ENCODE results near the gene CDC42EP4.

Gene CDC42EP4

DNA sequence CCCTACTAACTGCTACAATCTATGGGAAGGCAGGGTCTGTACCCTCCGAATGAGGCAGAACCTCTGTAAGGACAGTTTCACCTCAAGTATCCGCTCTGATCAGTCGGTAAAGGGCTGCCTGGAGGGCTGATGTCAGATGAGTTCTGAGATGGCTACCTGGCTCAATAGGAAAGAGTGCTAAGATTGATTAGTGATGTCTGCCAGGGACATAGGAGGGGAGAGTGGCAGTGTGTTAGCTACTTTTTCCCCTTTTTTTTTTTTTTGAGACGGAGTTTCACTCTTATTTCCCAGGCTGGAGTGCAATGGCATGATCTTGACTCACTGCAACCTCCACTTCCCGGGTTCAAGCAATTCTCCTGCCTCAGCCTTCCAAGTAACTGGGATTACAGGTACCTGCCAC, 39.1 kb upstream of the CDC42EP4 start:
- Histone ChIP-seq H3K36me3 (ENCODE audit: control insufficient read depth, insufficient read depth, low read length) (no peaks in the 10 kb centered on the region), H3K9me3 (ENCODE audit: control insufficient read depth, low read length) (no peaks in the 10 kb centered on the region), H3K27me3 (ENCODE audit: control insufficient read depth, insufficient read depth, low read length) (no peaks in the 10 kb centered on the region), H3K4me1 (ENCODE audit: control insufficient read depth, insufficient read depth, low read length) (peaks cover 5% of the 10 kb centered on the region), H3K9ac (ENCODE audit: low read length) (no peak overlapping the region), H3K4me3 (ENCODE audit: low read length) (no peak overlapping the region)

DNA sequence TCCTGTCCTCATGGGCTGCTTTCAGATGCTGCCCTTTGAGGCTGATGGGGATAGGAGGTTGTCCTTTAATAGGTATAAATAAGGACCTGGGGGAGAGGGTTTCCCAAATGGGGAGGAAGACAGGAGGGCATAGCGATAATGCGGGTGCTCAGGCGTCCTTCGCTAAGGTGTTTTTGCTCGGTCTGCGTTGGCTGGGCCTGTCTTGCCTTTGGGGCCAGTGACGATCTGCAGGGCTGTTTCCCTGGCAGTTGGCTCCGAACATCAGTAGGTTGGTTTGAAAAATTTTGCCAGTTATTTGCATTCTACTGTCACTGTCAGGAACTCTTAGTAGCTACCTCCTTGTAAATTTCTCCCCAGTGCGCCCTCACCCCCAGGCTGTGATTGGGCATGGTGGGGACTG, 37.8 kb upstream of the CDC42EP4 start:
- no peaks in the 10 kb centered on the region for H3K9me3 ChIP-seq (ENCODE audit: control insufficient read depth, low read length)
- H3K36me3 ChIP-seq (ENCODE audit: control insufficient read depth, insufficient read depth, low read length) = no peaks in the 10 kb centered on the region
- peaks cover 4% of the 10 kb centered on the region for H3K4me1 ChIP-seq (ENCODE audit: control insufficient read depth, insufficient read depth, low read length)
- H3K9ac ChIP-seq (ENCODE audit: low read length) = no peak overlapping the region
- no peaks in the 10 kb centered on the region for H3K27me3 ChIP-seq (ENCODE audit: control insufficient read depth, insufficient read depth, low read length)
- no peak overlapping the region for H3K4me3 ChIP-seq (ENCODE audit: low read length)

DNA sequence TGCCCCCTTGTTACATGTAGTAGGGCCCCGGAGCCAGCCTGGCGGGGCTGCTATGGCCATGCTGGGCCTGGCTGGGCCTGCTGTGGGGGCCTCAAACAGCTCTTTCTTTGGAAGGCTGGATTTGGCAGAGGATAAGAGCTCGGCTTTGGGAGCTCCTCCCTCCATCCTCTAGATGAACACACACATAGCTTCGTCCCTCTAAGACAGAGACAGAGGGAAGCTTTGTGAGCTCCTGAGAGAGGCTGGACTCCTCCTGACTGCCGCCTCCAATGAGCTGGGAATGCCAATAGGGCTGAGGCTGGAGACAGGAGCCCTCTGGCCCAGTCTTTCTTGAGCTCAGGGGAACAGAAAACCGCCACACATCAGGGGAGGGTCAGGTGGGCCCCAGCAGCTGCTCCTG, 37.3 kb upstream of the CDC42EP4 start:
- Histone ChIP-seq H3K4me1 (ENCODE audit: control insufficient read depth, insufficient read depth, low read length) (peaks cover 4% of the 10 kb centered on the region), H3K9ac (ENCODE audit: low read length) (no peak overlapping the region)

DNA sequence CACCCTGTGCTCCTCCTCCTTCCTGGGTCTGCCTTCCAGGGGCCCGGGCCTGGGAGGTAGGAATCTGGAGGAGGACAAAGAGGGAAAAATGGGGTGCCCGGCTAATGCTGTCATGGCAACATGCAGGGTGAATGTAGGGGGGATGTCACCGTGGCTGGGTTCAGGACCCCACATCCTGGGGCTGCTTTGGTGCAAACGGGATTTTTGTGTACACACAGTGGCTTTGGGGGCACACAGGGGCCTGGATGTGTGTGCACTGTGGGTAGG, 37.0 kb upstream of the CDC42EP4 start:
- Histone ChIP-seq H3K4me3 (ENCODE audit: low read length) (no peak overlapping the region), H3K9me3 (ENCODE audit: control insufficient read depth, low read length) (no peaks in the 10 kb centered on the region), H3K4me1 (ENCODE audit: control insufficient read depth, insufficient read depth, low read length) (peaks cover 4% of the 10 kb centered on the region), H3K36me3 (ENCODE audit: control insufficient read depth, insufficient read depth, low read length) (no peaks in the 10 kb centered on the region), H3K27me3 (ENCODE audit: control insufficient read depth, insufficient read depth, low read length) (no peaks in the 10 kb centered on the region), H3K9ac (ENCODE audit: low read length) (no peak overlapping the region)

More for the DNA sequence above, 37.3 kb upstream of the CDC42EP4 start:
- Histone ChIP-seq H3K27me3 (ENCODE audit: control insufficient read depth, insufficient read depth, low read length) (no peaks in the 10 kb centered on the region), H3K36me3 (ENCODE audit: control insufficient read depth, insufficient read depth, low read length) (no peaks in the 10 kb centered on the region), H3K9me3 (ENCODE audit: control insufficient read depth, low read length) (no peaks in the 10 kb centered on the region), H3K4me3 (ENCODE audit: low read length) (no peak overlapping the region)

DNA sequence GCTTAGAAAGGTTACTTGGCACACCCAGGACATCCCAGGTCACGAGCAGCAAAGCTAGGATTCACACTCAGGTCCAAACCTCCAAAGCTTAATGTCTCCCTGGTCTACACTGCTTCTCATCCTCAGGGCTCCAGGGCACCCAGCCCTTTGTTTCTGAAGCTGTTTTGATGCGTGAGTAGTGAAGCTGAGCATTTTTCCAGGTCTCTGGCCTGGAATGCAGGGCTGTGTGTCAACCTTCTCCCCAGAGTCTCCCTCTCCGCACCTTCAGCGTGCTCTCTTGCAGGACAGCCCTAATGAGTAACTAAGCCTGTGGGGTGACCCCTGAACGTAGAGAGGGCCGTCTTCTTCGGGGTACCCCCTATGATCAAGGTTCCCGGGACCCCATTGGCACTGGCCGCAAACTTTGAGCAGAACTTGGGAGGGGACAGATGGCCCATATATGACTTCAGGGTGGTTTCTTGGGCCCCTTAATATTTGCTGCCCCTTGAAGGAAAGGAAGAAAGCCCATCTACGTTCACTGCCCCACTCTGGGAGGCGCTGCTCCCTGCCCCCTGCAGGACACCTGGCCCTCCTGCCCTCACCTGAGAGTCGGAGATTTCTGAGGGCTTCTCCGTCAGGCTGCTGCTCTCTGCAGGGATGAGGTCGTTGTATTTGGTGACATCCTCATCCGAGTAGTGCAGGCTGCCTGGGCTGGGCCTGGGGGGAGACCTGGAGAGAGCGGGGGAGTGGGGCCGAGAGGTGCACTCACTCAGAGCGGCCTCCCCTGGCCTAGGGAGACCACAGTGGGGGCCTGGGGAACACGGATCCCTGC, 36.4 kb upstream of the CDC42EP4 start:
- H3K27me3 ChIP-seq (ENCODE audit: control insufficient read depth, insufficient read depth, low read length) = no peaks in the 10 kb centered on the region
- H3K9ac ChIP-seq (ENCODE audit: low read length) = no peak overlapping the region
- no peaks in the 10 kb centered on the region for H3K36me3 ChIP-seq (ENCODE audit: control insufficient read depth, insufficient read depth, low read length)
- H3K4me1 ChIP-seq (ENCODE audit: control insufficient read depth, insufficient read depth, low read length) = peaks cover 4% of the 10 kb centered on the region
- no peak overlapping the region for H3K4me3 ChIP-seq (ENCODE audit: low read length)
- no peaks in the 10 kb centered on the region for H3K9me3 ChIP-seq (ENCODE audit: control insufficient read depth, low read length)

DNA sequence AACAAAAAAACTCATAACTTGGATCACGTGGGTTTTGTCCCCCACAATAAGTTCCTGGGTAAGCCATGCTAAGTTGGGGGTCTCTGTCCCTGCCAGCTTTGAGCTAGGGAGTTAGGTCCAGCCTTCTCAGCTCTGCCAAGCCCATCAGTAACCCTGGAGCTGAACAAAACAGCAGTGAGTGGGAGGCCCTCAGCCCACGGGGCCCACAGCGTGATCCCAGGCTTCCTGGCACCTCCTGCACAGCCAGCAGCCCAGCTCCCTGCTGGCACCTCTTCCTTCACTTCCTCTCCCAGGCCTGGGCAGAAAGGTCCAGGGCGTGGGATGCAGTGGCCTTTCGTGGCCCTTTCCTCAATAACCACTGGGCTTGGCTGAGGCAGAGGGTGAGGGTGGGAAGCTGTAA, 35.5 kb upstream of the CDC42EP4 start:
- H3K9me3 ChIP-seq (ENCODE audit: control insufficient read depth, low read length) = no peaks in the 10 kb centered on the region
- H3K4me1 ChIP-seq (ENCODE audit: control insufficient read depth, insufficient read depth, low read length) = peaks cover 7% of the 10 kb centered on the region
- no peak overlapping the region for H3K9ac ChIP-seq (ENCODE audit: low read length)

DNA sequence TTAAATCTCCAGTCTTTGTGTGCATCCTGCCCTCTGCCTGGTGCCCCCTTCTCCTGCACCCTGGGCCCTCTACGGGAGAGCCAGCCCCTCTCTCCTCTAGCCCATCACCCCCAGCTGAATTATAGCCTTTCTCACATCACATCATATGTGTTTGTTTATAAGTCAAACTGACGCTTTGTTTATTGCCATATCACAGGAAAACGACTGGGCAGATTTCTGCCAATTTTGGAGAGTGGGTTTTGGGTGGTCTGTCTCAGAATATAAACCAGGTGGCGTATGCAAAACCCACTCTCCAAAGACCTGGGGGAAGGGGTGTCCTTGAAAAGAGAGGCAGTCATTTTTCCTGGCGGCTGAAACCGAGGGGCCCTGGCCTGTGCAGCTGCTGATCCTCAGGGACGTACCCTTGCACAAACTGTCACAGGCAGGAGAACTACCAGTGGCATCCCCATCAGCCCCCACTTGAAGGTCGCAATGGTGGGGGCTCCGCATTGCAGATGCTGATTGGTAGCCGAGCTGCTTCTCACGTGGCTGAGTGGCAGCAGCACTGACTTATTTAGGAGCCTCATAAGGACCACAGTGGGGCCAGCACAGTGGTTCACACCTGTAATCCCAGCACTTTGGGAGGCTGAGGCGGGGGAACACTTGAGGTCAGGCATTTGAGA, 34.8 kb upstream of the CDC42EP4 start:
- H3K27me3 ChIP-seq (ENCODE audit: control insufficient read depth, insufficient read depth, low read length) = no peaks in the 10 kb centered on the region
- H3K9ac ChIP-seq (ENCODE audit: low read length) = no peak overlapping the region
- no peaks in the 10 kb centered on the region for H3K9me3 ChIP-seq (ENCODE audit: control insufficient read depth, low read length)
- H3K4me3 ChIP-seq (ENCODE audit: low read length) = no peak overlapping the region
- H3K36me3 ChIP-seq (ENCODE audit: control insufficient read depth, insufficient read depth, low read length) = no peaks in the 10 kb centered on the region
- peaks cover 11% of the 10 kb centered on the region for H3K4me1 ChIP-seq (ENCODE audit: control insufficient read depth, insufficient read depth, low read length)

More for the DNA sequence above, 35.5 kb upstream of the CDC42EP4 start:
- H3K36me3 ChIP-seq (ENCODE audit: control insufficient read depth, insufficient read depth, low read length) = no peaks in the 10 kb centered on the region
- H3K4me3 ChIP-seq (ENCODE audit: low read length) = no peak overlapping the region
- H3K27me3 ChIP-seq (ENCODE audit: control insufficient read depth, insufficient read depth, low read length) = no peaks in the 10 kb centered on the region

DNA sequence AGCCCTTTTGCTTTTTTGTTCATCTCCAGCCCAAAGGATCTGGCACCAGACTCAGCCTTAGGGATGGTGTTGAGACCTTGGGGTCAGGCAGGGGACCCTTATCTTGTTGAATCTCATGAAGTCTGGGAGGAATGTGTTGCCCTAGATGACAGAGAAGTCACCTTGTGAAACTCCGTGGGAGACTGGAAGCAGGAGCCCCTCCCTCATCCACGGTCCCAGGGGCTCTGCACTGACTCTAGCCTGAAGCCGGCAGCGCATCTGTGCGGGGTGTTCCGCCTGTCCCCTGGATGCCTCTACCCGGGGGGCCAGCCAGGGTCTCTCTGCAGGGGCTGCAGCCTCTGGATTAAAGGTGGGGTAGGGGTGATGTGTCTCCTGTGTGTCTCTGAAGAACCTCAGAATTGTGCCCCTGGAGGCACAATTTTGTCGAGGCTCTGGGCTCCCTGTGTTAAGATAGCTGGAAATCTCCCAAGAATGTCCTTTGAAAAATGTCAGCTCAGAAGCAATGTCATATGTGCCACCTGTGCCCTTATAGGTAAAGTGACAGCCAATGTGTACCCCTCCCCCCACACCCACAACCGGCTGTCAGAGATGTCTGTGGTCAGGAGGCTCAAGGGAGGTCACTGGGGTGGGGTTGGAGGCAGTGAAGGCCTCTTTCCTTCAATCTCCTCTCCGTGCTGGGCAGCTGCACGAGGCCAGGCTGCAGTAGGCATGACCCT, 32.1 kb upstream of the CDC42EP4 start:
- Histone ChIP-seq H3K27me3 (ENCODE audit: control insufficient read depth, insufficient read depth, low read length) (no peaks in the 10 kb centered on the region), H3K36me3 (ENCODE audit: control insufficient read depth, insufficient read depth, low read length) (no peaks in the 10 kb centered on the region), H3K9ac (ENCODE audit: low read length) (no peak overlapping the region), H3K4me1 (ENCODE audit: control insufficient read depth, insufficient read depth, low read length) (peaks cover 24% of the 10 kb centered on the region), H3K9me3 (ENCODE audit: control insufficient read depth, low read length) (no peaks in the 10 kb centered on the region), H3K4me3 (ENCODE audit: low read length) (no peak overlapping the region)

DNA sequence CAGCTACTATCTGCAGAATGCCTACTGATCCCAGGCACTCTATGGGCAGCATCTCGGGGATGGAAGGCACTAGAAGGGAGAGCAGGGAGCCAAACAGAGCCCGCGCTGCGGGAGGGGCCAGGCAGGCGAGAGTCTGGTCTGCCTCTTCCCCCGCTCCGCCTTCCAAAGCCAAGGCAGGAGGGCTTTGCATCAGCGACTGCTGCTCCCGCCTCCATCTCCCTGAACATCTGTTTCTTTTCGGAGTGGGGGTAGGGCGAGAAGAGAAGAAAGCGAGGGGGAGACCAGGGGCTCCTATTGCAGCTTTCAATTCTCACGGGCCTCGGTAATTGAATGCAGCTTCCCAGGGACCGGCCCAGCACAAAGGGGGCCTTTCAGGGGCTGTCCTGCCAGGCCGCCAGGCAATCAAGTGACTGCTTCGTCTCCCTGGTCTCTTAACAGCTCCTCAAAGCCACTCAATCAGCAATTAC, 31.4 kb upstream of the CDC42EP4 start:
- no peak overlapping the region for H3K9ac ChIP-seq (ENCODE audit: low read length)
- peaks cover 24% of the 10 kb centered on the region for H3K4me1 ChIP-seq (ENCODE audit: control insufficient read depth, insufficient read depth, low read length)
- H3K27me3 ChIP-seq (ENCODE audit: control insufficient read depth, insufficient read depth, low read length) = no peaks in the 10 kb centered on the region
- no peaks in the 10 kb centered on the region for H3K9me3 ChIP-seq (ENCODE audit: control insufficient read depth, low read length)
- no peaks in the 10 kb centered on the region for H3K36me3 ChIP-seq (ENCODE audit: control insufficient read depth, insufficient read depth, low read length)
- H3K4me3 ChIP-seq (ENCODE audit: low read length) = no peak overlapping the region

DNA sequence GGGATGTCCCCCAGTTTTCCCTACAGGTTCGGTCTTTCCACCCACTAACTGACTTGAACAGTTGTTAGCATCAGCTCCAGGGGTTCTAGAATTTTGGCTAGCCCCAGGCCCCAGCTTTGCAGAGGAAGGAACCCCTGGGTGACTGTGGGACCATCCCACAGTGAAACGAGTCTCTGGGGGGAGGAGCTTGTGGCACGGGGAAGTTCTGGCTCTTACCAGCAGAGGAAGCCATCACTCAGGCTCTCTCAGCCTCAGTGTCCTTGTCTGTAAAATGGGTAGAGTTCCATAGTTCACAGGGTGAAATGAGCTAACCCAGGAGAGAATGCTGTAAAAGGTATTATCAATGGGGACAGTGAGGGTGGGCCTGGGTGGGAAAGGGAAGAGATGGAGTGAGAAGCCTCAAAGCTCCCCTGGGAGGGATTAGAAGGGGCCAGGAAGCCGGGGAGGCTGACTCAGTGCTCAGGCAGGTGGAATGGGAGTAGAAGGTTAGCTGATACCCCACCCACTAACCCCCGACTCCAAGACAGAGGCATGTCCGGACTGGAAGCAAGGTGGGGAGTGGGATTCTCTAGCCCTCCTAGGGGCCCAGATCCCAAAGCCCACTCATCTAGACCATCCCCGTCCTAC, 30.9 kb upstream of the CDC42EP4 start:
- Histone ChIP-seq H3K4me1 (ENCODE audit: control insufficient read depth, insufficient read depth, low read length) (peaks cover 27% of the 10 kb centered on the region), H3K4me3 (ENCODE audit: low read length) (no peak overlapping the region), H3K9ac (ENCODE audit: low read length) (no peak overlapping the region)

DNA sequence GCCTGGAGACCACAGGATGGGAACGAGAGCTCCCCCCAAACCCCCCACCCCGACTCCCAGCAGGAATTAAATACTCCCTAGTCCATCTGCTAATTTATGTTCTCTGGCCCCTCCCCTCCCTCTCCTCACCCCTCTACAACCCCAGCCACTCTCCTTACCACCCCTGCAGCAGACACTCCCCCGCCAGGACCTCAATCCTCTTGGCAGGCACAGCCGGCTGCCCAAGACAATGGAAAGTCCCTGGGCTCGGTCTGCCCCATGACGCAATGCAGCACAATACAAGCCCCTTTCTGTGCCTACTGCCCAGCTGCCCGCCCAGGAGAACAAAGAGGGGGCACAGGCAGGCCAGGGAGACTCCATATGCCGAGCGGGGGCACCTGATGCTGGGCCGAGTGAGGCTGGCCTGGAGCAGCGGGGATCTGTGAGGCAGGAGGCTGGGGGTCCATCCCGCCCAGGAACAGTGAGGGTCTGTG, 30.3 kb upstream of the CDC42EP4 start:
- H3K9me3 ChIP-seq (ENCODE audit: control insufficient read depth, low read length) = no peaks in the 10 kb centered on the region
- no peaks in the 10 kb centered on the region for H3K36me3 ChIP-seq (ENCODE audit: control insufficient read depth, insufficient read depth, low read length)
- H3K4me3 ChIP-seq (ENCODE audit: low read length) = no peak overlapping the region
- H3K4me1 ChIP-seq (ENCODE audit: control insufficient read depth, insufficient read depth, low read length) = peaks cover 32% of the 10 kb centered on the region
- H3K27me3 ChIP-seq (ENCODE audit: control insufficient read depth, insufficient read depth, low read length) = no peaks in the 10 kb centered on the region
- peak overlapping the region; percentile 47 for H3K9ac ChIP-seq (ENCODE audit: low read length)

More for the DNA sequence above, 30.9 kb upstream of the CDC42EP4 start:
- H3K9me3 ChIP-seq (ENCODE audit: control insufficient read depth, low read length) = no peaks in the 10 kb centered on the region
- H3K27me3 ChIP-seq (ENCODE audit: control insufficient read depth, insufficient read depth, low read length) = no peaks in the 10 kb centered on the region
- H3K36me3 ChIP-seq (ENCODE audit: control insufficient read depth, insufficient read depth, low read length) = no peaks in the 10 kb centered on the region

All from mucosa of stomach (tissue), 1 donor.